ENCODE data around the gene ITGB1.

Gene ITGB1

DNA sequence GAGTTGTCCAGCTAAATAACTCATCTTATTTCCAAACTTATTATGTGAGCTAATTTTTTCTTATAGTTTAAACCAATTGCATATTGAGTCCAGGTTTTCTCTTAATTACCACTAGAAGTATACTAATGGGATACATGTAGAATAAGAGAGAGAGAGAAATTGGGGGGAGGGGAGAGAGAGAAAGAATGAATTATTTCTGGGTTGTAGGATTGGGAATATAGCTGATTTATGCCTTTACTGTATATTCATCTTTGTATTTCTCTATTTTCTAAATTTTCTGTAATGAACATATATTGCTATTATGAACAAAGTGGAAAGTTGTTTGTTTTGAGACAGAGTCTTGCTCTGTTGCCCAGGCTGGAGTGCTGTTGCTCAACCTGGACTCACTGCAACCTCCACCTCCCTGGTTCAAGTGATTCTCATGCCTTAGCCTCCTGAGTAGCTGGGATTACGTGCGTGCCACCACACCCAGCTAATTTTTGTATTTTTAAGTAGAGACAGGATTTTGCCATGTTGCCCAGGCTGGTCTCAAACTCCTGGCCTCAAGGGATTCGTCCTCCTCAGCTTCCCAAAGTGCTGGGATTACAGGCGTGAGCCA lies 26.1 kb upstream of the ITGB1 start:
- Histone ChIP-seq H3K9ac (no peak overlapping the region), H3K4me2 (no peak overlapping the region), H3K27me3 (ENCODE audit: insufficient read depth, low read depth) (no peaks in the 10 kb centered on the region), H3K4me3 (IDR thresholded peaks at IDR 0.05; ENCODE audit: insufficient read depth, low read depth, low read length) (no peak overlapping the region), H3K4me1 (ENCODE audit: low read depth, poor library complexity, severe bottlenecking) (no peaks in the 10 kb centered on the region), H3K79me2 (ENCODE audit: insufficient read depth, low read depth) (no peaks in the 10 kb centered on the region), H4K20me1 (ENCODE audit: insufficient read depth) (no peaks in the 10 kb centered on the region), H3K27ac (no peak overlapping the region), H3K36me3 (ENCODE audit: insufficient read depth) (no peaks in the 10 kb centered on the region), H2AFZ (ENCODE audit: low read depth) (no peak overlapping the region)
- TF ChIP-seq, protein P1, sequence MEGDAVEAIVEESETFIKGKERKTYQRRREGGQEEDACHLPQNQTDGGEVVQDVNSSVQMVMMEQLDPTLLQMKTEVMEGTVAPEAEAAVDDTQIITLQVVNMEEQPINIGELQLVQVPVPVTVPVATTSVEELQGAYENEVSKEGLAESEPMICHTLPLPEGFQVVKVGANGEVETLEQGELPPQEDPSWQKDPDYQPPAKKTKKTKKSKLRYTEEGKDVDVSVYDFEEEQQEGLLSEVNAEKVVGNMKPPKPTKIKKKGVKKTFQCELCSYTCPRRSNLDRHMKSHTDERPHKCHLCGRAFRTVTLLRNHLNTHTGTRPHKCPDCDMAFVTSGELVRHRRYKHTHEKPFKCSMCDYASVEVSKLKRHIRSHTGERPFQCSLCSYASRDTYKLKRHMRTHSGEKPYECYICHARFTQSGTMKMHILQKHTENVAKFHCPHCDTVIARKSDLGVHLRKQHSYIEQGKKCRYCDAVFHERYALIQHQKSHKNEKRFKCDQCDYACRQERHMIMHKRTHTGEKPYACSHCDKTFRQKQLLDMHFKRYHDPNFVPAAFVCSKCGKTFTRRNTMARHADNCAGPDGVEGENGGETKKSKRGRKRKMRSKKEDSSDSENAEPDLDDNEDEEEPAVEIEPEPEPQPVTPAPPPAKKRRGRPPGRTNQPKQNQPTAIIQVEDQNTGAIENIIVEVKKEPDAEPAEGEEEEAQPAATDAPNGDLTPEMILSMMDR (conservative IDR thresholded peaks at IDR 0.05; ENCODE audit: low read depth, low read length), result no peak

DNA sequence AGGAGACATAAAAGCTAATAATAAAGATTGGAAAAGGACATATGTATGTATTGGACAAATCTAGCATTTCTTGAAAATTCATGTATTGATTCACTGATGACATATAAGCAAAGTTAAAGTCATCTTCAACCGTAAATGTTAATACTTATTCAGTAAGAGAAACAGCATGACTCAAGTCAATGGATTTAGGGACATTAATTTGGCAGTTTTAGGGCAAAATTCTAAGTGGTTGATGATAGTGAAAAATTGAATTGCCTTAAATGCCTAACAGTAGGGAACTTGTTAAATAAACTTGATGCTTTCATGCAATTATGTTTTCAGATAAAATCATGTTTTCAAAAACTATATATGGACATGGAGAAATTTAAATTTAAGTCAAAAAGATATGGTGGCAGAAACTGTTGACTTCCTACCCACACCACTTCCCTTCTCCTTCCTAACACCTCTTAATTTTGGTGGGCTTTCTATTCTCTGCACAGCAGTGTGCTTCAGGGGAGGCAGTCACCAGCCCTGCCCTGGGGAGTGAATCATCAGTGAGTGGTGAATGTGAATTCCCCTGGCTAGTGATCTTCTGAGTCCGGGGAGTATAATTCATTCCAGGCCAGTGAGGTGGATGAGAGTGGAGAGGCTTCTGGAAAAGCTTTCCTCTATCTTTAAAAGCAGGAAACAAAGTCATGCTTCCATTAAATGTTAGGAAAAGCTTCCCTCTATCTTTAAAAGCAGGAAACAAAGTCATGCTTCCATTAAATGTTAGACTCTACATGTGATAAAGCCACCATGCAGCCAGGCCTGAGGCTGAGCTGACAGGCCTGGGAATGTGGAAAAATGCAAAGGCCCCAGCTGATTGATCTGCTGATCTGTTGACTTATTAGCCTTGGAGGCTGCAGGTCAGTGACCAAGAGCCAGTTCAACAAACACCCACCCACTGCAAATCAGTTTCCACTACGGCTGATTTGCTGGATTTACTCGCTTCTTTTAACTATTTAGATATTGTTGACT lies 25.2 kb upstream of the ITGB1 start:
- Histone ChIP-seq H4K20me1 (ENCODE audit: insufficient read depth) (no peaks in the 10 kb centered on the region), H3K27ac (no peak overlapping the region), H3K4me1 (ENCODE audit: low read depth, poor library complexity, severe bottlenecking) (no peaks in the 10 kb centered on the region), H3K36me3 (ENCODE audit: insufficient read depth) (no peaks in the 10 kb centered on the region), H3K4me3 (IDR thresholded peaks at IDR 0.05; ENCODE audit: insufficient read depth, low read depth, low read length) (no peak overlapping the region), H3K27me3 (ENCODE audit: insufficient read depth, low read depth) (no peaks in the 10 kb centered on the region), H3K4me2 (no peak overlapping the region), H3K79me2 (ENCODE audit: insufficient read depth, low read depth) (no peaks in the 10 kb centered on the region), H3K9ac (no peak overlapping the region), H2AFZ (ENCODE audit: low read depth) (no peak overlapping the region)
- TF ChIP-seq, protein P1 (conservative IDR thresholded peaks at IDR 0.05; ENCODE audit: low read depth, low read length), result no peak

DNA sequence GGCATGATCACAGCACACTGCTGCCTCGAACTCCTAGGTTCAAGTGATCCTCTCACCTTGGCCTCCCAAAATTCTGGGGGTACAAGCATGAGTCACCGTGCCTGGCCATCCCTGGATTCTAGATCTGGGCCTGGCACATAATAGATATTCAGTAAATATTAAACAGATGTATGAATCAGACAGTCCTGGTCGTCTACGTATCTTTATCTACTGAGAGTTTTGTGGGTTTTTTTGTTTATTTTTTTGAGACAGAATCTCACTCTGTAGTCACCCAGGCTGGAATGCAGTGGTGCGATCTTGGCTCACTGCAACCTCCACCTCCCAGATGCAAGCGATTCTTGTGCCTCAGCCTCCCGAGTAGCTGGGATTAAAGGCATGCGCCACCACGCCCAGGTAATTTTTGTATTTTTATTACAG lies 24.3 kb upstream of the ITGB1 start:
- H2AFZ ChIP-seq (ENCODE audit: low read depth), result no peak overlapping the region
- H3K79me2 ChIP-seq (ENCODE audit: insufficient read depth, low read depth), result no peaks in the 10 kb centered on the region
- H3K27me3 ChIP-seq (ENCODE audit: insufficient read depth, low read depth), result no peaks in the 10 kb centered on the region
- H3K27ac ChIP-seq, result no peak overlapping the region
- TF ChIP-seq, protein P1 (conservative IDR thresholded peaks at IDR 0.05; ENCODE audit: low read depth, low read length), result no peak
- H3K4me2 ChIP-seq, result no peak overlapping the region
- no peaks in the 10 kb centered on the region for H3K4me1 ChIP-seq (ENCODE audit: low read depth, poor library complexity, severe bottlenecking)
- H3K9ac ChIP-seq, result no peak overlapping the region
- no peak overlapping the region for H3K4me3 ChIP-seq (IDR thresholded peaks at IDR 0.05; ENCODE audit: insufficient read depth, low read depth, low read length)
- no peaks in the 10 kb centered on the region for H4K20me1 ChIP-seq (ENCODE audit: insufficient read depth)
- H3K36me3 ChIP-seq (ENCODE audit: insufficient read depth), result no peaks in the 10 kb centered on the region

DNA sequence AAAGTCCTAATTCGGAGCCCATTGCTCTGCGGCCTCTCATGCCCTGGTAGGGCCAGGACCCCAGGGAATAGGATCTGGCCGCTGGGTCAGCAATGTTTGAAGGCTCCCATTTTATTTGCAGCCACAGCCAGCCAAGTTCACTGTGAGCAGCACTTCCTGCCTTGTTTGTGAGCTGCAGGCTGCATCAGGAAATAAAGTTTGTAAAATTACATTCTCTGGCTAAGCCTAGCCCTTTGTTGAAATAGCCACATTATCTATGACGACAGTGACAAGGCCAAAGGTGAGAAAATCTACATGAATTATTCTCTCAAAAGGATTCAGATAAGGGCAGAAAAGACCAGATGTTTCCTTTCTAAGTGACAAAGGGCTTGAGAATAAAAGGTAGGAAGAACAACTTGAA lies 23.7 kb upstream of the ITGB1 start:
- Histone ChIP-seq H4K20me1 (ENCODE audit: insufficient read depth) (no peaks in the 10 kb centered on the region), H3K36me3 (ENCODE audit: insufficient read depth) (no peaks in the 10 kb centered on the region), H3K27ac (no peak overlapping the region), H3K4me3 (IDR thresholded peaks at IDR 0.05; ENCODE audit: insufficient read depth, low read depth, low read length) (no peak overlapping the region), H3K9ac (no peak overlapping the region), H3K27me3 (ENCODE audit: insufficient read depth, low read depth) (no peaks in the 10 kb centered on the region), H2AFZ (ENCODE audit: low read depth) (no peak overlapping the region), H3K4me2 (no peak overlapping the region), H3K79me2 (ENCODE audit: insufficient read depth, low read depth) (no peaks in the 10 kb centered on the region), H3K4me1 (ENCODE audit: low read depth, poor library complexity, severe bottlenecking) (no peaks in the 10 kb centered on the region)
- TF ChIP-seq, protein P1 (conservative IDR thresholded peaks at IDR 0.05; ENCODE audit: low read depth, low read length), result no peak
